ENCODE measurements around the gene SFMBT2. TPM values are rescaled to one million over a fixed set of nuclear protein-coding genes. Genes with fewer than 3 reads are reported as not detected.

SFMBT2 gene
- total RNA-seq, 6 experiments from 2014 or later, result 1.4 to 3.4 (median 1.8) TPM

DNA sequence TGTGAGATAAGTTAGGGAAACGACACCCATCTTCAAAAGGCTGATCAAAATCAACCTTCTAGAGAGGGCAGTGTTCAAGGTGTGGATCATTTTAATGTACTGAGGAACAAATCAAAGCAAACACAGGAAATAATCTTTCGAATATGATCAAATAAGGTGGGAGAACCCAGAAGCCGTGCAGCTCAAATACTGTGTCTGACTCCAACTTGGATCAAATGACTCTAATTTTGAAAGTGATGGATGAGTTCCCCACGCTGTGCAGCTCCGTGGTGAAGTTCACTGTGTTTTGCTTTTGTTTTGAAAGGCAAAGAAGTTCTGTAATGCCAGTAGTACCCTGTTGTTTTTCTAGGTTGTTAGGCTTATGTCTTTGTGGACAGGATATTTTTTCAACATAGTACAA, 250.9 kb downstream of the SFMBT2 start:
- DNase-seq (no peak), ATAC-seq (no peak)
- no peaks in the 10 kb centered on the region for H3K27me3 ChIP-seq
- intact Hi-C loops (cut with DNase I), result no loop called here
- H3K36me3 ChIP-seq, result no peaks in the 10 kb centered on the region
- 48% methylated on average over 5 of the region's 5 CpGs for WGBS (ENCODE audit: insufficient coverage, low coverage, low lambda C conversion rate, missing lambda C conversion rate)
- no peaks in the 10 kb centered on the region for H3K4me1 ChIP-seq
- H3K9me3 ChIP-seq, result no peaks in the 10 kb centered on the region
- no peak overlapping the region for H3K4me3 ChIP-seq
- no peak overlapping the region for H3K27ac ChIP-seq
- TF ChIP-seq POLR2A (IDR thresholded peaks at IDR 0.05), result no peak
- TF ChIP-seq, protein P1, sequence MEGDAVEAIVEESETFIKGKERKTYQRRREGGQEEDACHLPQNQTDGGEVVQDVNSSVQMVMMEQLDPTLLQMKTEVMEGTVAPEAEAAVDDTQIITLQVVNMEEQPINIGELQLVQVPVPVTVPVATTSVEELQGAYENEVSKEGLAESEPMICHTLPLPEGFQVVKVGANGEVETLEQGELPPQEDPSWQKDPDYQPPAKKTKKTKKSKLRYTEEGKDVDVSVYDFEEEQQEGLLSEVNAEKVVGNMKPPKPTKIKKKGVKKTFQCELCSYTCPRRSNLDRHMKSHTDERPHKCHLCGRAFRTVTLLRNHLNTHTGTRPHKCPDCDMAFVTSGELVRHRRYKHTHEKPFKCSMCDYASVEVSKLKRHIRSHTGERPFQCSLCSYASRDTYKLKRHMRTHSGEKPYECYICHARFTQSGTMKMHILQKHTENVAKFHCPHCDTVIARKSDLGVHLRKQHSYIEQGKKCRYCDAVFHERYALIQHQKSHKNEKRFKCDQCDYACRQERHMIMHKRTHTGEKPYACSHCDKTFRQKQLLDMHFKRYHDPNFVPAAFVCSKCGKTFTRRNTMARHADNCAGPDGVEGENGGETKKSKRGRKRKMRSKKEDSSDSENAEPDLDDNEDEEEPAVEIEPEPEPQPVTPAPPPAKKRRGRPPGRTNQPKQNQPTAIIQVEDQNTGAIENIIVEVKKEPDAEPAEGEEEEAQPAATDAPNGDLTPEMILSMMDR (IDR thresholded peaks at IDR 0.05), result no peak

- Histone ChIP-seq H3K4me3 (no peak overlapping the region), H3K4me1 (no peaks in the 10 kb centered on the region), H3K9me3 (no peaks in the 10 kb centered on the region), H3K27me3 (no peaks in the 10 kb centered on the region), H3K36me3 (no peaks in the 10 kb centered on the region), H3K27ac (no peak overlapping the region)
- DNase-seq (no peak), ATAC-seq (no peak)
- TF ChIP-seq POLR2A (IDR thresholded peaks at IDR 0.05), result no peak
- TF ChIP-seq, protein P1 (IDR thresholded peaks at IDR 0.05), result no peak
- intact Hi-C loops (cut with DNase I), result no loop called here
- WGBS (ENCODE audit: insufficient coverage, low coverage, low lambda C conversion rate, missing lambda C conversion rate), result 41% methylated on average over 5 of the region's 5 CpGs
Observed at GRCh38 chr10:7159517-7159916, 251.3 kb downstream of the SFMBT2 start.

DNA sequence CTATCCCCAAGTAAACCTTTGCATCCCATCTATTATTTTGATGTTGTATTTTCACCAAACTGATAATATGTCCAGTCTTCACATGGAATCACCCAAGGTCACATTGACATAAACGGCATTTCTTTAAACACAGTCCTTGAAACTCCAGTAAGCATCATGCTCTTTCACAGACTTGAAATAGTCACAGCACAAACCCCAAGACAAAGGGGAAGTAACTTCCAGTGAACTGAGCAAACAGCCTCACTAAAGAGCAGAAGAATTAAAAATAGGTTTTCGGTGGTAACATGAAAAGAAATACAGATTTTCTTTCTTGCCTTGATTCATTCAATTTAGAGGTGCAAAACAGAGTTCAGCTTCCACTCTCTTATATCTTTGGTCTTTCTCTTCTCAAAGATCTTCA, 253.7 kb downstream of the SFMBT2 start:
- H3K4me3 ChIP-seq, result no peak overlapping the region
- H3K36me3 ChIP-seq, result no peaks in the 10 kb centered on the region
- no peaks in the 10 kb centered on the region for H3K9me3 ChIP-seq
- ATAC-seq, result no peak
- H3K27ac ChIP-seq, result no peak overlapping the region
- no peak for DNase-seq
- TF ChIP-seq, protein P1 (IDR thresholded peaks at IDR 0.05), result no peak
- TF ChIP-seq POLR2A (IDR thresholded peaks at IDR 0.05), result no peak
- no peaks in the 10 kb centered on the region for H3K4me1 ChIP-seq
- intact Hi-C loops (cut with DNase I), result no loop called here
- H3K27me3 ChIP-seq, result no peaks in the 10 kb centered on the region
- 63% methylated on average over 2 of the region's 2 CpGs for whole genome bisulfite sequencing (ENCODE audit: insufficient coverage, low coverage, low lambda C conversion rate, missing lambda C conversion rate)

DNA sequence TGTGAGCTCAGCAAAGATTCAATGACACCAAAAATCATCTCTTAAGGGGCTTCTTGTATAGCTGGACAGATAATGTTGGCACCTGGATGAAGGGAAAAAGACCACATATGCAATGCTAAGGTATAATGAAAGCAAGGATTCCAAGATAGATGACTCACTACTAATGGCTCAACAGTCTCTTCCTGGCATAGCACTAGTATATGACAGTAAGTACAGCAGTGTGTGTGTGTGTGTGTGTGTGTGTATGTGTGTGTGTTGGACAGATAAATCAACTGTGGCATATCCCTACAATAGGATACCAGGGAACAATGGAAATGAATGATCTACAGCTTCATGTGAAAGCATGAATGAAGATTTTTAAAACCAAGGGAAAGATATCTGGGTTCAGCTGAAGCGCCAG, 257.1 kb downstream of the SFMBT2 start:
- H3K9me3 ChIP-seq, result no peaks in the 10 kb centered on the region
- H3K4me1 ChIP-seq, result no peaks in the 10 kb centered on the region
- intact Hi-C loops (cut with DNase I), result no loop called here
- H3K36me3 ChIP-seq, result no peaks in the 10 kb centered on the region
- no peak for ATAC-seq
- no peak overlapping the region for H3K27ac ChIP-seq
- H3K27me3 ChIP-seq, result no peaks in the 10 kb centered on the region
- H3K4me3 ChIP-seq, result no peak overlapping the region
- DNase-seq, result no peak
- WGBS (ENCODE audit: insufficient coverage, low coverage, low lambda C conversion rate, missing lambda C conversion rate), result 73% methylated on average over 1 of the region's 1 CpG
- TF ChIP-seq POLR2A (IDR thresholded peaks at IDR 0.05), result no peak
- TF ChIP-seq, protein P1 (IDR thresholded peaks at IDR 0.05), result no peak

GRCh38 chr10:7152982-7153381, 257.9 kb downstream of the SFMBT2 start:
- WGBS (ENCODE audit: insufficient coverage, low coverage, low lambda C conversion rate, missing lambda C conversion rate), result 84% methylated on average over 3 of the region's 3 CpGs
- TF ChIP-seq POLR2A (IDR thresholded peaks at IDR 0.05), result no peak
- TF ChIP-seq, protein P1 (IDR thresholded peaks at IDR 0.05), result no peak
- DNase-seq, result no peak
- ATAC-seq, result no peak
- H3K4me1 ChIP-seq, result no peaks in the 10 kb centered on the region
- H3K9me3 ChIP-seq, result no peaks in the 10 kb centered on the region
- no peaks in the 10 kb centered on the region for H3K27me3 ChIP-seq
- H3K4me3 ChIP-seq, result no peak overlapping the region
- intact Hi-C loops (cut with DNase I), result no loop called here
- H3K27ac ChIP-seq, result no peak overlapping the region
- no peaks in the 10 kb centered on the region for H3K36me3 ChIP-seq

All from right lobe of liver (tissue), 6 donors.